Hematopoietic multipotent progenitor cell treated with erythropoietin and hydrocortisone succinate and interleukin-3 and kit ligand, for 4 days (in vitro differentiated cells): ENCODE data around the gene PABPC1L.
A peak's percentile ranks its signal among the peaks of the same experiment; 100 is the strongest.
"Not testable (repeated sequence)": the region's sequence is repeated elsewhere in the genome, so short reads cannot be mapped to it uniquely, and the experiment has no call there.

ENCODE experiments used
- DNase-seq: peaks from one replicate; pipeline ENCODE4 v3.0.0-alpha.2; 2015

The PABPC1L gene

GRCh38 chr20:44909872-44910689, at the start of gene PABPC1L:
Gene PABPC1L, plus strand, starts transcription at chr20:44910060. Its CDS starts 84 bp downstream, at chr20:44910144.
- peak; percentile 80 for DNase-seq

- DNase-seq: no peak
These were observed 48.3 kb upstream of the PABPC1L start for GRCh38 chr20:44861531-44862006.

- no peak for DNase-seq
These were observed 47.6 kb upstream of the PABPC1L start for GRCh38 chr20:44862286-44862685.

GRCh38 chr20:44863365-44864084, 46.3 kb upstream of the PABPC1L start:
- DNase-seq: peak; percentile 24

GRCh38 chr20:44864493-44864892, 45.4 kb upstream of the PABPC1L start:
- not testable (repeated sequence) for DNase-seq

- DNase-seq: peak; percentile 29
These were observed 43.0 kb upstream of the PABPC1L start for GRCh38 chr20:44866703-44867335.

GRCh38 chr20:44869471-44869870, 40.4 kb upstream of the PABPC1L start:
- no peak for DNase-seq

GRCh38 chr20:44882360-44882759, 27.5 kb upstream of the PABPC1L start:
- not testable (repeated sequence) for DNase-seq

GRCh38 chr20:44883214-44883902, 26.5 kb upstream of the PABPC1L start:
- no peak for DNase-seq

- no peak for DNase-seq
These were observed 24.9 kb upstream of the PABPC1L start for GRCh38 chr20:44884907-44885391.

- peak; percentile 100 for DNase-seq
These were observed 24.2 kb upstream of the PABPC1L start, which contains the start of gene YWHAB for GRCh38 chr20:44885392-44886265. Gene YWHAB, plus strand, starts transcription at chr20:44885705. Its CDS starts 15,829 bp downstream, at chr20:44901534.

GRCh38 chr20:44886266-44886651, 23.6 kb upstream of the PABPC1L start:
- DNase-seq: no peak

GRCh38 chr20:44886828-44887227, 23.0 kb upstream of the PABPC1L start:
- DNase-seq: no peak

- no peak for DNase-seq
These were observed 22.4 kb upstream of the PABPC1L start for GRCh38 chr20:44887466-44887865.

- peak; percentile 49 for DNase-seq
These were observed 21.4 kb upstream of the PABPC1L start for GRCh38 chr20:44888226-44889103.

- peak; percentile 7 for DNase-seq
These were observed 18.0 kb upstream of the PABPC1L start for GRCh38 chr20:44891826-44892225.

GRCh38 chr20:44894959-44895358, 14.9 kb upstream of the PABPC1L start:
- DNase-seq: no peak

- peak; percentile 66 for DNase-seq
These were observed 13.3 kb upstream of the PABPC1L start for GRCh38 chr20:44896583-44896982.

GRCh38 chr20:44897133-44897532, 12.7 kb upstream of the PABPC1L start:
- no peak for DNase-seq

- no peak for DNase-seq
These were observed 9.5 kb upstream of the PABPC1L start for GRCh38 chr20:44900231-44900854.
